GM12878 (cell line): Measurements from ENCODE around the gene CXCL1.

ENCODE experiments used
- GABPA ChIP-seq: IDR thresholded peaks from 2 replicates; pipeline ENCODE4 v1.6.1; 2014; ENCODE audit warnings: antibody characterized with exemption, low read depth, mild to moderate bottlenecking, inconsistent platforms
- MTA3 ChIP-seq: IDR thresholded peaks from 2 replicates; pipeline ENCODE4 v1.6.1; 2012; ENCODE audit warnings: low read length, inconsistent platforms, borderline replicate concordance
- NFIC ChIP-seq: IDR thresholded peaks from 2 replicates; pipeline ENCODE4 v1.6.1; 2012; ENCODE audit warnings: low read depth, mild to moderate bottlenecking, inconsistent platforms, low read length, moderate library complexity
- NKRF ChIP-seq: fragments of 450-650 bp; conservative IDR thresholded peaks from 2 replicates; pipeline ENCODE4 v1.6.1; 2017; ENCODE audit warnings: mild to moderate bottlenecking, moderate library complexity
- PAX8 ChIP-seq: fragments of 450-650 bp; IDR thresholded peaks from 2 replicates; pipeline ENCODE4 v1.6.1; 2017; ENCODE audit warnings: mild to moderate bottlenecking, moderate library complexity
- POLR2A ChIP-seq: IDR thresholded peaks from 2 replicates; pipeline ENCODE4 v1.6.1; 2011; ENCODE audit warnings: low read depth, mild to moderate bottlenecking, low read length
- POU2F2 ChIP-seq: IDR thresholded peaks from 3 replicates; pipeline ENCODE4 v1.6.1; 2011; ENCODE audit warnings: low read depth, mild to moderate bottlenecking, low read length, borderline replicate concordance
- RFX5 ChIP-seq: IDR thresholded peaks from 2 replicates; pipeline ENCODE4 v1.6.1; 2011; ENCODE audit warnings: low read depth, low read length, improper control_type of control experiment
- SIN3A ChIP-seq: IDR thresholded peaks from 2 replicates; pipeline ENCODE4 v1.6.1; 2012; ENCODE audit warnings: low read depth, low read length, improper control_type of control experiment
- STAT1 ChIP-seq: fragments of 450-650 bp; conservative IDR thresholded peaks from 2 replicates; pipeline ENCODE4 v1.6.1; 2014; ENCODE audit warnings: antibody characterized with exemption, mild to moderate bottlenecking
- YY1 ChIP-seq: IDR thresholded peaks from 2 replicates; pipeline ENCODE4 v1.6.1; 2011; ENCODE audit warnings: low read depth, mild to moderate bottlenecking, low read length
- TF ChIP-seq, protein P1 (sequence below), 3 experiments: IDR thresholded peaks in 2 of 3; conservative IDR thresholded peaks in 1 of 3; 2 replicates each; pipeline ENCODE4 v1.5.1; 2011; ENCODE audit warnings: low read depth in 3 of 3, low read length in 3 of 3, mild to moderate bottlenecking in 3 of 3, control low read depth in 2 of 3, moderate library complexity in 2 of 3, inconsistent platforms in 1 of 3, mixed read lengths in 1 of 3; ENCODE audit not compliant: control insufficient read depth in 2 of 3, insufficient read depth in 1 of 3; ENCODE audit errors: extremely low read depth in 1 of 3
- TF ChIP-seq, protein P2 (sequence below): fragments of 450-650 bp; IDR thresholded peaks from 2 replicates; pipeline ENCODE4 v1.6.1; 2017; ENCODE audit warnings: mild to moderate bottlenecking
- TF ChIP-seq, protein P3 (sequence below): fragments of 450-650 bp; IDR thresholded peaks from 2 replicates; pipeline ENCODE4 v1.6.1; 2017; ENCODE audit warnings: antibody characterized with exemption, mild to moderate bottlenecking, moderate library complexity

GRCh38 chr4:73855406-73855805, 13.8 kb upstream of the CXCL1 start:
- TF ChIP-seq, protein P1, sequence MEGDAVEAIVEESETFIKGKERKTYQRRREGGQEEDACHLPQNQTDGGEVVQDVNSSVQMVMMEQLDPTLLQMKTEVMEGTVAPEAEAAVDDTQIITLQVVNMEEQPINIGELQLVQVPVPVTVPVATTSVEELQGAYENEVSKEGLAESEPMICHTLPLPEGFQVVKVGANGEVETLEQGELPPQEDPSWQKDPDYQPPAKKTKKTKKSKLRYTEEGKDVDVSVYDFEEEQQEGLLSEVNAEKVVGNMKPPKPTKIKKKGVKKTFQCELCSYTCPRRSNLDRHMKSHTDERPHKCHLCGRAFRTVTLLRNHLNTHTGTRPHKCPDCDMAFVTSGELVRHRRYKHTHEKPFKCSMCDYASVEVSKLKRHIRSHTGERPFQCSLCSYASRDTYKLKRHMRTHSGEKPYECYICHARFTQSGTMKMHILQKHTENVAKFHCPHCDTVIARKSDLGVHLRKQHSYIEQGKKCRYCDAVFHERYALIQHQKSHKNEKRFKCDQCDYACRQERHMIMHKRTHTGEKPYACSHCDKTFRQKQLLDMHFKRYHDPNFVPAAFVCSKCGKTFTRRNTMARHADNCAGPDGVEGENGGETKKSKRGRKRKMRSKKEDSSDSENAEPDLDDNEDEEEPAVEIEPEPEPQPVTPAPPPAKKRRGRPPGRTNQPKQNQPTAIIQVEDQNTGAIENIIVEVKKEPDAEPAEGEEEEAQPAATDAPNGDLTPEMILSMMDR (IDR thresholded peaks at IDR 0.05 in 2 of 3, conservative IDR thresholded peaks at IDR 0.05 in 1 of 3; ENCODE audit: control insufficient read depth in 2 of 3, extremely low read depth in 1 of 3, insufficient read depth in 1 of 3, low read depth in 3 of 3, low read length in 3 of 3), result no peak
- no peak for TF ChIP-seq STAT1
- no peak for TF ChIP-seq POLR2A
- TF ChIP-seq SIN3A, result no peak
- TF ChIP-seq NFIC, result no peak
- no peak for TF ChIP-seq YY1
- TF ChIP-seq RFX5, result no peak
- TF ChIP-seq POU2F2, result no peak
- no peak for TF ChIP-seq PAX8
- TF ChIP-seq, protein P2, sequence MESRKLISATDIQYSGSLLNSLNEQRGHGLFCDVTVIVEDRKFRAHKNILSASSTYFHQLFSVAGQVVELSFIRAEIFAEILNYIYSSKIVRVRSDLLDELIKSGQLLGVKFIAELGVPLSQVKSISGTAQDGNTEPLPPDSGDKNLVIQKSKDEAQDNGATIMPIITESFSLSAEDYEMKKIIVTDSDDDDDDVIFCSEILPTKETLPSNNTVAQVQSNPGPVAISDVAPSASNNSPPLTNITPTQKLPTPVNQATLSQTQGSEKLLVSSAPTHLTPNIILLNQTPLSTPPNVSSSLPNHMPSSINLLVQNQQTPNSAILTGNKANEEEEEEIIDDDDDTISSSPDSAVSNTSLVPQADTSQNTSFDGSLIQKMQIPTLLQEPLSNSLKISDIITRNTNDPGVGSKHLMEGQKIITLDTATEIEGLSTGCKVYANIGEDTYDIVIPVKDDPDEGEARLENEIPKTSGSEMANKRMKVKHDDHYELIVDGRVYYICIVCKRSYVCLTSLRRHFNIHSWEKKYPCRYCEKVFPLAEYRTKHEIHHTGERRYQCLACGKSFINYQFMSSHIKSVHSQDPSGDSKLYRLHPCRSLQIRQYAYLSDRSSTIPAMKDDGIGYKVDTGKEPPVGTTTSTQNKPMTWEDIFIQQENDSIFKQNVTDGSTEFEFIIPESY, result no peak
- TF ChIP-seq, protein P3, sequence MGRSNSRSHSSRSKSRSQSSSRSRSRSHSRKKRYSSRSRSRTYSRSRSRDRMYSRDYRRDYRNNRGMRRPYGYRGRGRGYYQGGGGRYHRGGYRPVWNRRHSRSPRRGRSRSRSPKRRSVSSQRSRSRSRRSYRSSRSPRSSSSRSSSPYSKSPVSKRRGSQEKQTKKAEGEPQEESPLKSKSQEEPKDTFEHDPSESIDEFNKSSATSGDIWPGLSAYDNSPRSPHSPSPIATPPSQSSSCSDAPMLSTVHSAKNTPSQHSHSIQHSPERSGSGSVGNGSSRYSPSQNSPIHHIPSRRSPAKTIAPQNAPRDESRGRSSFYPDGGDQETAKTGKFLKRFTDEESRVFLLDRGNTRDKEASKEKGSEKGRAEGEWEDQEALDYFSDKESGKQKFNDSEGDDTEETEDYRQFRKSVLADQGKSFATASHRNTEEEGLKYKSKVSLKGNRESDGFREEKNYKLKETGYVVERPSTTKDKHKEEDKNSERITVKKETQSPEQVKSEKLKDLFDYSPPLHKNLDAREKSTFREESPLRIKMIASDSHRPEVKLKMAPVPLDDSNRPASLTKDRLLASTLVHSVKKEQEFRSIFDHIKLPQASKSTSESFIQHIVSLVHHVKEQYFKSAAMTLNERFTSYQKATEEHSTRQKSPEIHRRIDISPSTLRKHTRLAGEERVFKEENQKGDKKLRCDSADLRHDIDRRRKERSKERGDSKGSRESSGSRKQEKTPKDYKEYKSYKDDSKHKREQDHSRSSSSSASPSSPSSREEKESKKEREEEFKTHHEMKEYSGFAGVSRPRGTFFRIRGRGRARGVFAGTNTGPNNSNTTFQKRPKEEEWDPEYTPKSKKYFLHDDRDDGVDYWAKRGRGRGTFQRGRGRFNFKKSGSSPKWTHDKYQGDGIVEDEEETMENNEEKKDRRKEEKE, result no peak
- no peak for TF ChIP-seq NKRF
- no peak for TF ChIP-seq GABPA
- no peak for TF ChIP-seq MTA3
